SU-DHL-6 (cell line): ENCODE data around the gene MMRN2.

Source experiments
- H2AFZ ChIP-seq: fragments of 200-600 bp; sonication (generic); 2 replicates; pipeline ENCODE4 v1.6.1; 2014; ENCODE audit warnings: low read depth, mild to moderate bottlenecking, moderate library complexity, mixed read lengths, antibody characterized with exemption, low read length; ENCODE audit not compliant: severe bottlenecking
- H3F3A ChIP-seq: fragments of 200-600 bp; shearing (Covaris generic); 2 replicates; pipeline ENCODE4 v1.6.0; 2016; ENCODE audit warnings: antibody characterized with exemption, mild to moderate bottlenecking; ENCODE audit not compliant: insufficient read depth
- H3K27ac ChIP-seq: fragments of 200-600 bp; sonication (generic); 2 replicates; pipeline ENCODE4 v1.5.1; 2016; ENCODE audit warnings: low read depth, mild to moderate bottlenecking, low read length, moderate library complexity, mixed read lengths
- H3K27me3 ChIP-seq: fragments of 200-600 bp; sonication (generic), shearing (Covaris generic); 2 replicates; pipeline ENCODE4 v1.6.0; 2014; ENCODE audit warnings: mild to moderate bottlenecking, low read length
- H3K36me3 ChIP-seq: fragments of 200-600 bp; sonication (generic); 2 replicates; pipeline ENCODE4 v1.6.1; 2014; ENCODE audit warnings: mild to moderate bottlenecking, low read length, mixed read lengths
- H3K4me2 ChIP-seq: fragments of 300-600, 200-600 bp; shearing (Covaris generic), sonication (generic); 2 replicates; pipeline ENCODE4 v1.6.0; 2014; ENCODE audit warnings: low read length, low read depth, mild to moderate bottlenecking; ENCODE audit not compliant: poor library complexity, severe bottlenecking
- H3K4me3 ChIP-seq: fragments of 200-600 bp; sonication (generic); 2 replicates; pipeline ENCODE4 v1.5.1; 2014; ENCODE audit warnings: antibody characterized with exemption, low read length, mild to moderate bottlenecking, mixed read lengths; ENCODE audit not compliant: insufficient read depth, poor library complexity, severe bottlenecking
- H3K79me2 ChIP-seq: fragments of 200-600 bp; sonication (generic); 2 replicates; pipeline ENCODE4 v1.6.1; 2014; ENCODE audit warnings: mild to moderate bottlenecking, low read length, moderate library complexity; ENCODE audit not compliant: insufficient read depth
- H3K9ac ChIP-seq: fragments of 200-600 bp; sonication (generic); 2 replicates; pipeline ENCODE4 v1.7.0; 2014; ENCODE audit warnings: mild to moderate bottlenecking, low read length
- H3K9me2 ChIP-seq: fragments of 200-600 bp; sonication (generic); replicated peaks from 2 replicates; pipeline ENCODE4 v1.6.1; 2014; ENCODE audit warnings: low read length; ENCODE audit not compliant: insufficient read depth
- H3K9me3 ChIP-seq: fragments of 200-600 bp; sonication (generic); 2 replicates; pipeline ENCODE4 v1.6.1; 2014; ENCODE audit warnings: low read length, mixed read lengths; ENCODE audit not compliant: insufficient read depth
- H4K20me1 ChIP-seq: fragments of 200-600 bp; sonication (generic); 2 replicates; pipeline ENCODE4 v1.6.1; 2014; ENCODE audit warnings: low read depth, mild to moderate bottlenecking, antibody characterized with exemption, low read length, moderate library complexity, mixed read lengths
- CTCF ChIP-seq: fragments of 200-600 bp; sonication (generic); IDR thresholded peaks from one replicate; pipeline ENCODE4 v1.5.1; 2017; ENCODE audit warnings: antibody characterized with exemption, mild to moderate bottlenecking, low read length, moderate library complexity; ENCODE audit not compliant: insufficient read depth, poor library complexity, severe bottlenecking
- EZH2phosphoT487 ChIP-seq: fragments of 200-600 bp; sonication (generic), shearing (Covaris generic); conservative IDR thresholded peaks from 2 replicates; pipeline ENCODE4 v1.6.1; 2018; ENCODE audit warnings: mild to moderate bottlenecking, antibody characterized with exemption, low read length, moderate library complexity, mixed read lengths

MMRN2 gene

DNA sequence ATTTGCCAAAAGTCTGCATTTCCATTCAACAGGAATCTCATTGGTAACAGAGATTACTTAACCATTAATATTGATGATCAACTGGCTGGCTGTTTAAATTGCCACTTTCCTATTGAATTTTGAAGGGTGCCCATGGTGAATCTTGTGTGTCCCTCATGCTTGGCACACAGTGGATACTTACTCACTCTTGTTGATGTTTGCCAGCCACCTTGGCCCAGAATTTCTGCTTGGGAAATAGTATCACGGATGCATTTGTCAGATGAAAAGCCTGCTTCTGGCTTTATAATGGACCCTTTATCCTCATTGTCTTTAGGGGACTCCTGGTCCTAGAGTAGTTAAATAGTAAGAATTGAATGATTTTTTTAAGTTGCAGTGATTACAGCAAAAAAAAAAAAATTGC, 52.0 kb downstream of the MMRN2 start:
- no peaks in the 10 kb centered on the region for H3K9me2 ChIP-seq
- no peak overlapping the region for H3K27ac ChIP-seq
- H3F3A ChIP-seq, result no peaks in the 10 kb centered on the region
- H2AFZ ChIP-seq, result no peak overlapping the region
- no peaks in the 10 kb centered on the region for H4K20me1 ChIP-seq
- no peak overlapping the region for H3K4me3 ChIP-seq
- no peak for TF ChIP-seq CTCF
- no peak for TF ChIP-seq EZH2phosphoT487
- H3K36me3 ChIP-seq, result no peaks in the 10 kb centered on the region
- H3K27me3 ChIP-seq, result no peaks in the 10 kb centered on the region
- no peaks in the 10 kb centered on the region for H3K79me2 ChIP-seq
- no peak overlapping the region for H3K9ac ChIP-seq
- no peaks in the 10 kb centered on the region for H3K9me3 ChIP-seq
- H3K4me2 ChIP-seq, result no peak overlapping the region

- H3K27ac ChIP-seq, result no peak overlapping the region
- TF ChIP-seq EZH2phosphoT487 (no peak), CTCF (no peak)
- H3K9ac ChIP-seq, result no peak overlapping the region
- no peak overlapping the region for H3K4me2 ChIP-seq
- H3K27me3 ChIP-seq, result no peaks in the 10 kb centered on the region
- H3K4me3 ChIP-seq, result no peak overlapping the region
- no peaks in the 10 kb centered on the region for H3K9me2 ChIP-seq
- no peaks in the 10 kb centered on the region for H3K9me3 ChIP-seq
- peaks cover under 1% of the 10 kb centered on the region; the same call in 1 of the 2 replicates for H3F3A ChIP-seq
- H3K79me2 ChIP-seq, result no peaks in the 10 kb centered on the region
- no peaks in the 10 kb centered on the region for H4K20me1 ChIP-seq
- H2AFZ ChIP-seq, result no peak overlapping the region
- 0 out of 2 replicates have a peak, but pooled peaks cover 3% of the 10 kb centered on the region for H3K36me3 ChIP-seq
These were observed 52.8 kb downstream of the MMRN2 start for GRCh38 chr10:86904600-86904999.

DNA sequence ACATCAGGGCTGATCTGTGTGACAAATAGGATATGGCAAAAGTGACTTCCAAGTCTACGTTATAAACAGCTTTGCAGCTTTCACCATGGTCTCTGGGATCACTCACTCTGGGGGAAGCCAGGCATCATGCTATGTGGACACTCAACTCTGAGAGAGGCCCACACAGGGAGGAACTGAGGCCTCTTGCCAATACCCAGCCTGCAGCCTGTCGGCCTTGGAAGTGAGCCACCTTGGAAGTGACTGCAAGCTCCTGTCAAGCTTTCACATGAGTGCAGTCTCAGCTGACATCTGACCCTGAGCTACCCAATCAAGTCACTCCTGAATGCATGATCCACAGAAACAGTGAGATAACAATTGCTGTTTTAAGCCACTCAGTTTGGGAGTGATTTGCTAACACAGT, 56.5 kb downstream of the MMRN2 start:
- H3K36me3 ChIP-seq, result 0 out of 2 replicates have a peak, but pooled peaks cover 3% of the 10 kb centered on the region
- TF ChIP-seq CTCF (no peak), EZH2phosphoT487 (no peak)
- H3K4me3 ChIP-seq, result no peak overlapping the region
- peaks cover 4% of the 10 kb centered on the region; the same call in 1 of the 2 replicates for H3F3A ChIP-seq
- H4K20me1 ChIP-seq, result no peaks in the 10 kb centered on the region
- H3K27me3 ChIP-seq, result no peaks in the 10 kb centered on the region
- H3K4me2 ChIP-seq, result no peak overlapping the region
- H3K27ac ChIP-seq, result no peak overlapping the region
- H3K9ac ChIP-seq, result no peak overlapping the region
- no peak overlapping the region for H2AFZ ChIP-seq
- H3K79me2 ChIP-seq, result no peaks in the 10 kb centered on the region
- no peaks in the 10 kb centered on the region for H3K9me3 ChIP-seq
- no peaks in the 10 kb centered on the region for H3K9me2 ChIP-seq
